Activated gamma-delta T cell (primary cell): ENCODE data around the gene IFIT3.
"Not testable (repeated sequence)": the region's sequence is repeated elsewhere in the genome, so short reads cannot be mapped to it uniquely, and the experiment has no call there.

Experiments
- DNase-seq: peaks from one replicate; lab custom pipeline; 2025; lab: John Stamatoyannopoulos, UW

Gene IFIT3

DNA sequence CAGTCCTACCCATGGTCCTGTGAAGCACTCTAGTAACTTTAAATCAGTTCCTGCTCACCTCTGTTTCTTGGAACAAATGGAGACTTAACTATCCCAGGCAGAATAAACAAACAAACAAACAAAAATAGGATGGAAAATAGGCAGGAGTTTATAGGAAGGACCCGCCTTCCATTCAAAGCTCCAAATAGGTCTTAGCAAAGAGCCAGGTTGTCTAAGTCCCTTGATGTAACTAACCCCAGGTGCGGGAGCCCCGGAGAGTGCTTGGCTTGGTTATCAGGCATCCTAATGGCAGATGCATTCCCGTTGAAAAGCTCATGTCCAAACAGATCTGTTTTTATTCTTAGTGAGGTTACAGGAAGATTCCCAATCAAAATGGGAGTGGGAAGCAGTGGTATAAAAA is 23.8 kb upstream of the IFIT3 start:
- no peak for DNase-seq

DNA sequence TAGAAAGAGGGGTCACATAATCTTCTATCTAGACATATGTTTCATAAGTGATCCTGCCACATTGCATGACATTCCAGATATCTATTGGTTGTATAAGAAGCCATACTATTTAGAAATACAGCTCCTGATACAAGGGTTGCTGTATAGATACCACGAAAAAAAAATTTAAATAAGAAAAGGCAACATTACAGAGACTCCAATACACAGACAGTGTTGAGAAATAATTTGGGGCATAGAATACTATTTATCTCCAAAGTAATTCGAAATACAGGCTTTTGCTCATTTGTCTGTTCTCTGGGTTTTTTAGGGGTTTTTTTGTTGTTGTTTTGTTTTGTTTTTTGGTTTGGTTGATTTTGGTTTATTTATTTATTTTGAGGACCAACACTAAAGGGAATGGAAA is 23.4 kb upstream of the IFIT3 start:
- DNase-seq, result no peak

DNA sequence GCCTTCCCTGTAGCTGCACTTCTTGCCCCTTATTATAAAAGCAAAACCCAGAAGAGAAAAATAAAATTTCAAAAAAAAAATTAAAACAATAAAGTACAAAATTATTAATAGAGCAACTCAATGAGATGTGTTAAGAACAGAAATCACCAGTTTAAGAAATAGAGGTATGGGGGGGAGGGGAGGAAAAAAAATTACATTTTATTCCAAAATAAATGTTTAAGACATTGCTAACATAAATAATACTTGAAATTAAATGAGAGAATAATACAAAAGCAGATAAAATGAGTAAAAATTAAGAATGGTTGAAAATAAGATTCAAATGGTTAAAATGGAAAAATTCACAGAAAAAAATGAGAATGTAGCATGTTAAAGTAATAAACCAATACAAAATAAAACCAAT is 22.9 kb upstream of the IFIT3 start:
- DNase-seq, result no peak

DNA sequence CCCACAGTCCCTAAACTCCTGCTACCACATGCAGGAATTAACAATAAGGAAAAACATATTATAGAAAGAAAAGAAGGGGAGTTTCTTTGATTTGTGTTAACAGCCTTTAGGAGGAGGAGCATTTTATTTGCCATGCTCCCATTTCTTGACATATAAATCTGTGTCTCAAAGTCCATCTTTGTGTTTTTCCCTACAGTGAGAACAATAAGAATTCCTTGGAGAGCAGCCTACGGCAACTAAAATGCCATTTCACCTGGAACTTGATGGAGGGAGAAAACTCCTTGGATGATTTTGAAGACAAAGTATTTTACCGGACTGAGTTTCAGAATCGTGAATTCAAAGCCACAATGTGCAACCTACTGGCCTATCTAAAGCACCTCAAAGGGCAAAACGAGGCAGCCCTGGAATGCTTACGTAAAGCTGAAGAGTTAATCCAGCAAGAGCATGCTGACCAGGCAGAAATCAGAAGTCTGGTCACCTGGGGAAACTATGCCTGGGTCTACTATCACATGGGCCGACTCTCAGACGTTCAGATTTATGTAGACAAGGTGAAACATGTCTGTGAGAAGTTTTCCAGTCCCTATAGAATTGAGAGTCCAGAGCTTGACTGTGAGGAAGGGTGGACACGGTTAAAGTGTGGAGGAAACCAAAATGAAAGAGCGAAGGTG is 21.9 kb upstream of the IFIT3 start:
- DNase-seq, result no peak

DNA sequence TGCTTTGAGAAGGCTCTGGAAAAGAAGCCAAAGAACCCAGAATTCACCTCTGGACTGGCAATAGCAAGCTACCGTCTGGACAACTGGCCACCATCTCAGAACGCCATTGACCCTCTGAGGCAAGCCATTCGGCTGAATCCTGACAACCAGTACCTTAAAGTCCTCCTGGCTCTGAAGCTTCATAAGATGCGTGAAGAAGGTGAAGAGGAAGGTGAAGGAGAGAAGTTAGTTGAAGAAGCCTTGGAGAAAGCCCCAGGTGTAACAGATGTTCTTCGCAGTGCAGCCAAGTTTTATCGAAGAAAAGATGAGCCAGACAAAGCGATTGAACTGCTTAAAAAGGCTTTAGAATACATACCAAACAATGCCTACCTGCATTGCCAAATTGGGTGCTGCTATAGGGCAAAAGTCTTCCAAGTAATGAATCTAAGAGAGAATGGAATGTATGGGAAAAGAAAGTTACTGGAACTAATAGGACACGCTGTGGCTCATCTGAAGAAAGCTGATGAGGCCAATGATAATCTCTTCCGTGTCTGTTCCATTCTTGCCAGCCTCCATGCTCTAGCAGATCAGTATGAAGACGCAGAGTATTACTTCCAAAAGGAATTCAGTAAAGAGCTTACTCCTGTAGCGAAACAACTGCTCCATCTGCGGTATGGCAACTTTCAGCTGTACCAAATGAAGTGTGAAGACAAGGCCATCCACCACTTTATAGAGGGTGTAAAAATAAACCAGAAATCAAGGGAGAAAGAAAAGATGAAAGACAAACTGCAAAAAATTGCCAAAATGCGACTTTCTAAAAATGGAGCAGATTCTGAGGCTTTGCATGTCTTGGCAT is 21.1 kb upstream of the IFIT3 start:
- no peak for DNase-seq

DNA sequence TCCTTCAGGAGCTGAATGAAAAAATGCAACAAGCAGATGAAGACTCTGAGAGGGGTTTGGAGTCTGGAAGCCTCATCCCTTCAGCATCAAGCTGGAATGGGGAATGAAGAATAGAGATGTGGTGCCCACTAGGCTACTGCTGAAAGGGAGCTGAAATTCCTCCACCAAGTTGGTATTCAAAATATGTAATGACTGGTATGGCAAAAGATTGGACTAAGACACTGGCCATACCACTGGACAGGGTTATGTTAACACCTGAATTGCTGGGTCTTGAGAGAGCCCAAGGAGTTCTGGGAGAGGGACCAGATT is 20.6 kb upstream of the IFIT3 start:
- no peak for DNase-seq

DNA sequence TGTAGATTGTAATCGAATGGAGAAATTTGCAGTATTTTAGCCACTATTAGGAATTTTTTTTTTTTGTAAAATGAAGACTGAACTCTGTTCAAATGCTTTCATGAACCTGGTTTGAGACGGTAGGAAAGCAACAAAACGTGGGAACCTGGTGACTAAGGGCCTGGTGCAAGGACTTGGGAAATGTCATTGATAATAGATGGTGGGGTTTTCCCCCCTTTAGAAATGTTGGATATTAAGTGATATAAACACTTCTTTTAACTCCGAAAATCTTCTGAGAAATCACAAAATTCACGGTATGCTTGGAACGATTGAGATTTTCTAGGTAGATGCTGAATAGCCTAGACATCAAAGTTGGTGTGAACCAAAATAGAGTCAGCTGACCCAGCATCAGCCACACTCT is 19.5 kb upstream of the IFIT3 start:
- no peak for DNase-seq

DNA sequence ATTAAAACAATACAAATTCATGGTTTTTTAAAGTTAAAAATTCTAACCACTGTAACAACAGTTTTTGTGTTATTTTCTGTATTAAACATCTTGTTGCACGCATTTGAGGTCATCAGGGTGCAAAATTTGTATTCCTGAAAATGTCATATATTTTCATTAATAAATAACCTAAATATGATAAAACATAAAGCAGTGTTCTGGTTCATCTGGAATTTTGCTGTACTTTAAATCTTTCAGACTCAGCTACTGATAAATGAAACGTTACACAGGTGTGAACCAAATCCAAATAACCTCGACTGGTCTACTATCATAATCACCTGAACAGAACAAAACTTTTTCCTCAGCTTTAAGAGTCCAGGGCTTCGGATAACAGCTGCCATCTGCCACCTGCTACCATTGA is 19.1 kb upstream of the IFIT3 start:
- DNase-seq, result no peak

DNA sequence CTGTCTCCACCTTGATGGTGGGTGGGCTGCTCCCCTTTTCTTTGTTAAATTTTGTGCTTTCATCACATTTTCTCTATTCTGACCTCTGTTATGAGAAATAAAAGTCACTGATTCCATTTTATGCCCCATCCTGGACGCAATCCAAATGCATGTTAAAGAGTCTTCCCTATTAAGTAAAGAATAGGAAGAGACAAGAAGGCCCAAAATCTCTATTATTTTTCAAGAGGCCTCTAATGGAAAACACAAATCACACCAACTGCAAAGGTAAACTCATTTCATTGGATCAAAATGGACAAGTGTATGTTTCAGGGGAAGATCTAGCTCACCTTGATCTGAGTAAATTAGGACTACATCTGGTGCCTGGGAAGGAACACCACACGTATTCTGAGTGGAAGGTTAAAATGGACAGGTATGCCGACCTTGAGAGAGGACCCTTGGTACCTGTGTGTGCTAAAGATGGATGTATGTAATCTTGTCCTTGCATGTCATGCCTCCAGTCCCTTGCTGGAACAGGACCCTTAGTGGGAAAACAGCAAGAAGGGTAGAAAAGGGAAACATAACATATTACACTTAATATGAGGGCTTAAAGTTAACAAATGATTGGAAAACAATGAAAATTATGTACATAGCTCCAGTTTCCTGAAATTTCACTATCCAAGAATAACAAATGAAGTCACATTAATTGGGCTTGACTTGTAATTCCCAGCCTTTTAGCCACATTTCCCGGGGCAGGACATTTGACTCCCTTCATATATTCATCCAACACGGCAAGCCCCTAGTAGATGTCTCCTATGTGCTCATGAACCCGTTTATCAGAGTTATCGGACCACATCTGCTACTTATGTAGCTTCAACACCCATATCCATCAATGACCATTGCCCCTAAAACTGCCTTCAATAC is 18.4 kb upstream of the IFIT3 start:
- no peak for DNase-seq

DNA sequence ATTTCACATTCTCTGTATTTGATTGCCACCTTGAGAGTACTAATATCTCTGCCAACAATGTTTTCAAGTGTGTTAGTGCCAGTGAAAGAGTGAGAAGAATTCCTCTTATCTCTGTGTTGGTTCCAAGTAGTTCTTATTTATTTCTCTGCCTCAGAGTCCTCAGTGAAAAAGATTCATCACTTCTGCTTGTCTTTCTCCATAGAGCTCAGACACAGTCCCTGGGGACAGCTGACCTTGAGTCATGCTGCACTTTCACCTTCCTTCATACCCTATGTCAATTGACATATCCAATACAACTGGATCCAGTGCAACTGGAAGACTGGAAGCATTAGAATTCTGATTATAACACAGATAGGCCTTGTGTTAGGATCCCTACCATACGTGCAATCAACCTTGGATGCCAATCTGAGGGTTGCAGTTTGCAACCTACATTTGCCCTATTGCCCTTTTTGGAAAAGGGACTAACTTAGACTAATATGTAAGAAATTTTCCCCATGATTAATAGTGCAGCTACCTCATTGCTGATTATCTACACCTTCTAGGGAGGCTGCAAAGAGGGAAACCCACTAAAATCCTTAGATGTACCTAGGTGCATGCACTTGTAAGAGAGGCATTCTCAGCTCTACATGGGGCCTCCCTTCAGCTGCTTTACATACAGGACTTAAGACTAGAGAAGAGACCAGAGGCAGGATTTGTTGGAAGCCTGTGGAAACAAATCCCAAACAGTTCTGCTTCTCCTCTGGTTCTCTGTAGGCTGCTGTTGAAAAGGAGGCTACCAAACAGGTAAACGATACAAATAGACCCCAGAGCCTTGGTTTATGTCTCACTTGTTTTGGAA is 17.5 kb upstream of the IFIT3 start:
- no peak for DNase-seq

DNA sequence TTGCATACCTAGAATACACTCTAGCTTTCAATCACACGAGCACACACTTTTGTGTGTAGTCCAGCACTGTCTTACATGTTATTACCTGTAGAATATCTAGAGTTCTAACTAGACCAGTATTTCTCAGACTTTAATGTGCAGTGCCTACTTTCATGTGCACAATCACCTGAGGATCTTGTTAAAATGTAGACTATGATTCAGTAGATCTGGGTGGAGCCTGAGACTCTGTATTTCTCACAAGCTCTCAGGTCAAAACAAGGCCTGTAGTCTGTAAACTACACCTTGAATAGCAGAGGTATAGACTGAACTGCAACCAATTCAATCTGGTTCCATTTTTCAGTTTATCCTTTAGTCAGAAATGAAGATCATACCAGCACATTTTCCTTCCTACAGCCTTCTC is 14.8 kb upstream of the IFIT3 start:
- no peak for DNase-seq

DNA sequence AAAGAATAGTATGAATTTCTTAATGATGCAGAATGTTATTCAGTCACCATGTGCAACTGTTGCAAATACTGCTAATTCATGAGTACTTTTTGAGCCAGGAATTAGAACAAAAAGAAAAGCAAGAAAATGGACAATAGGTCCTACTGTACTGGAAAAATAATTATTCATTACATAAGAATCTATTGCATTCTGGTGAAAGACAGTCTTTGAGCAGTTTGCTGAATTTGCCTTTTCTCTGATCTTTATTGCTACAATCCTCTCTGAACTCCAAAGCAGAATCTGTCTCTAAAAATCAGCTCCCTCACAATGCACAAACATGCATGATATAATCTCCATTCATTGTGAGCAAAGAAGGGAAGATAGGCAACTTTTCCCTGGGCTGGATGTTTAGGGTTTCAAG is 13.1 kb upstream of the IFIT3 start:
- no peak for DNase-seq

DNA sequence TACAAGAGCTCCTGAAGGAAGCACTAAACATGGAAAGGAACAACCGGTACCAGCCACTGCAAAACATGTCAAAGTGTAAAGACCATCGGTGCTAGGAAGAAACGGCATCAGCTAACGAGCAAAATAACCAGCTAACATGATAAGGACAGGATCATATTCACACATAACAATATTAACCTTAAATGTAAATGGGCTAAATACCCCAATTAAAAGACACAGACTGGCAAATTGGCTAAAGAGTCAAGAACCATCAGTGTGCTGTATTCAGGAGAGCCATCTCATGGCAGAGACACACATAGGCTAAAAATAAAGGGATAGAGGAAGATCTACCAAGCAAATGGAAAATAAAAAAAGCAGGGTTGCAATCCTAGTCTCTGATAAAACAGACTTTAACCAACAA is 9.8 kb upstream of the IFIT3 start:
- DNase-seq, result not testable (repeated sequence)

DNA sequence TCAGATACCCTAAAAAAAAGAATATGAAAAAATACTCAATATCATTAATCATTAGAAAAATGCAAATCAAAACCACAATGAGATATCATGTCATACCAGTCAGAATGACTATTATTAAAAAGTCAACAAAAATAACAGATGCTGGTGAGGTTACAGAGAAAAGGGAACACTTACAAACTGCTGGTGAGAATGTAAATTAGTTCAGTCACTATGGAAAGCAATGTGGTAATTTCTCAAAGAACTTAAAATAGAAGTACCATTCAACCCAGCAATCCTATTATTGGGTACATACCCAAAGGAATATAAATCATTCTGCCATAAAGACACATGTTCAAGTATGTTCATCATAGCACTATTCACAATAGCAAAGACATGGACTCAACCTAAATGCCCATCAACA is 2.7 kb upstream of the IFIT3 start:
- not testable (repeated sequence) for DNase-seq

DNA sequence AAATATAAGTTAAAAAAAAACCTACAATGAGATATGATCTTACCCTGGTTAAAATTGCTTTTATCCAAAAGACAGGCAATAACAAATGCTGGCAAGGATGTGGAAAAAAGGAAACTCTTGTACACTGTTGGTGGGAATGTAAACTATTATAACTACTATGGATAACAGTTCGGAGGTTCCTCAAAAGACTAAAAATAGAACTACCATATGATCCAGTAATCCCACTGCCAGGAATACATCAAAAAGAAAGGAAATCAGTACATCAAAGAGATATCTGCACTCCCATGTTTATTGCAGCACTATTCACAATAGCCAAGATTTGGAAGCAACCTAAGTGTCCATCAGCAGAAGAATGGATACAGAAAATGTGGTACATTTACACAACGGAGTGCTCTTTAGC is 1.9 kb upstream of the IFIT3 start:
- not testable (repeated sequence) for DNase-seq

DNA sequence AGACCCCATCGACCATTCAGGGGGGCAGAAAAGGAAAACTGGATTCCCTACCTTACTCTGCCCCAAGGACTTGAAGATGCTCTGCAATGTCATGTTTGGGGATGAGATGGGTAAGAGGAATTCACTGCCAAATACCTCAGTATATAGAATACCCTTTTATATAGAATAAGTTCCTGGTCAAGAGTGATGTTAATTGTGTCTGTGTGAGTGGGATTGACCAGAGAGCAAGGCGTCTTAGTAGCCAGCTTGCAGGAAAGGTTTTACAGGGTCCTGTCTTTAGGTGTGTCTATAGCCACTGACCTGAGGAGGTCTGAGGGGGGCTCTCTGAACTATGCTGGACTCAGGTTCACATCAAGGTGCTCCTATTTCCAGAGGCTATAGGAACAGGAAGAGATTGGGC is 1.4 kb downstream of the IFIT3 start:
- no peak for DNase-seq

DNA sequence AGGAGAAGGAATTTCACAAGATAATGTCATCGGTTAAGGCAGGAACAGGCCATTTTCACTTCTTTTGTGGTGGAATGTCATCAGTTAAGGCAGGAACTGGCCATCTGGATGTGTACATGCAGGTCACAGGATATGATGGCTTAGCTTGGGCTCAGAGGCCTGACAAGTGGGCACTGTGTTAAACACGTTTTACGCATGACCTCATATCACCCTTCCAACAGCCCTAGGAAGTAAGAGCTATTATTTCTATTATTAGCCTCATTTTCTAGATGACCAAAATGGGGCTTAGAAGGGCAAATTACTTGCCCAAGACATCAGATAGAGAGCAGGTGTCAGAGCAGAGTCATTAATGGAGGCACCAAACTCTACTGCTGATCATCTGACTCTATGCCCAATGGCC is 2.2 kb downstream of the IFIT3 start:
- DNase-seq, result not testable (repeated sequence)

DNA sequence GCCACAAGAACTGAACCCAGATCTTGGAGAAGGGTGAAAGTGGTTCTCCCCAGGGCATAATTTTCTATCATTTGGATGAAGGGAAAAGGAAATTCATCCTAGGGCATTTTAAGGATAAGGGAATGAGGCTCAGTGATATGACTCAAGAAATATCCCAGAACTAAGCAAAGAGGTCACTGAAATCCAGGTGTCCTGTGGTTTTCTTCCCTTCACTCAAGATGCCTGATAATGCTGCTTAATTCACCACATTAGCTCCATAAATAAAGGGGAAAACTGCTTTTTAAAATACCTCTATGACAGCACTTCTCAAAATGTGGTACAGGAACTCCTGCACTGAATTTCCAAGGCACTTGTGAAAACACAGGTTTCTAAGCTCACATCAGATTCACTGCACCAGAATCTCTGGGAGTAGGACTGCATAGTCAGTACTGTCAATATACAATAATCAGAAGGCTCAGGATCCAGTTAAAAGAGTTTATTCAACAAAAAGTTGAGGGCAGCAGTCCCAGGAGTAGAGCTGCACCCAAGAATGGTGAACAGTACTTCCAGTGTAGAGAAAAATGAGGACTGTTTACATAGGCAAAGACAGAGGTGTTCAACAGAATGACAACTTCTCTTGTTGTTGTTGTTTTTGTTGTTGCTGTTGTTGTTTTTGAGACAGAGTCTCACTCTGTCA is 2.9 kb downstream of the IFIT3 start:
- DNase-seq, result no peak

DNA sequence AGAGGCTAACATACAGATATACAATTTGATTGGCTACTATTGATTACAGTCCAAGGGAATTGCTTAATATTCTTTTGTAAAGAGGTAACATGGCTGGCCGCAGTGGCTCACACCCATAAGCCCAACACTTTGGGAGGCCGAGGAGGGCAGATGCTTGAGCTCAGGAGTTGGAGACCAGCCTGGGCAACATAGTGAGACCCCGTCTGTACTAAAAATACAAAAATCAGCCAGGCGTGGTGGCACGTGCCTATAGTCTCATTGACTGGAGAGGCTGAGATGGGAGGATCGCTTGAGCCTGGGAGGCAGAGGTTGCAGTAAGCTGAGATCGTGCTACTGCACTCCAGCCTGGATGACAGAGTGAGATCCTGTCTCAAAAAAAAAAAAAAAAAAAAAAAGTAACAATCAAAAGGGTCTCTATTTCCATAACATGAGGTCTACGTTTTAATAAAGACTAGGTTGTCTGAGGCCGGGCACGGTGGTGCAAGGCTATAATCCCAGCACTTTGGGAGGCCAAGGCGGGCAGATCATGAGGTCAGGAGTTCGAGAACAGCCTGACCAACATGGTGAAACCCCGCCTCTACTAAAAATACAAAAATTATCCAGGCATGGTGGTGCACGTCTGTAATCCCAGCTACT is 3.8 kb downstream of the IFIT3 start:
- DNase-seq, result not testable (repeated sequence)

DNA sequence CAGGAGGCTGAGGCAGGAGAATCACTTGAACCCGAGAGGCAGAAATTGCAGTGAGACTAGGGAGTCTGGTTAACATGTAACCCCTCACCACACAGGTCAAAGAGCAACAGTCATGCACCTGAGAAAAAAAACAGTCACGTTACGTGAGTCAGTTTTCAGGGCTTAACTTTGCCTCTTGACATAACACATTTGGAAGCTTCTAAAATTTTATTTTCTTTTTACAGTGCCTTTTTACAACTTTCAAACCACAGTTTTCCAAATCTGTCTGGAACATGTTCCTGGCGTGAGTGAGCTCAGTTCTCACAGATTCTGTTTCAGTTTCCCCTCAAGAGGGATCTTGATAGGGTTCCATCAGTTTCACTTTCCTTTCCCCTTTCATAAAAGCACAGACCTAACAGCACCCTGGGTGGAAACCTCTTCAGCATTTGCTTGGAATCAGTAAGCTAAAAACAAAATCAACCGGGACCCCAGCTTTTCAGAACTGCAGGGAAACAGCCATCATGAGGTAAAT is 4.4 kb downstream of the IFIT3 start:
- no peak for DNase-seq

DNA sequence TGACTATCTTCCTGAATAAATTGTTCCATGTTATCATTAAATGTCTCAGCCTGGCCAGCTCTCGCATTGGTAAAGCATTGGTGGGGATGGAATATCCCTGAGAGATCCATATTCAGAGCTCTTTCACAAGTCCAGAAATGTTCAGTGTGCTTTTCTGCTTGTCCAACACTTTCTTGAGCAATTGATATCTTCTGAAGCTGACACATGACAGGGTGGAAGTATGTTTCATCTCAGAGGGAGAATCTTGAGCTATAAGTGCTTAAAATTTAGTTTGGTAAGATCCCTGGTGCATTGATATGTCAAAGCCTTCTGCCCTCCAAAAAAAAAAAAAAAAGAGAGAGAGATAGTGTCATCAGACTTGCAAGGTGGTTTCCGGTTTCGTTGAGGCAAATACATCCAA is 7.4 kb downstream of the IFIT3 start:
- no peak for DNase-seq
